Measurements from ENCODE around the gene INPP4A.
"Not testable (repeated sequence)": the region's sequence is repeated elsewhere in the genome, so short reads cannot be mapped to it uniquely, and the experiment has no call there.

INPP4A gene

GRCh38 chr2:98569915-98570314, 125.3 kb downstream of the INPP4A start:
- no peak for DNase-seq

GRCh38 chr2:98570356-98570755, 125.7 kb downstream of the INPP4A start:
- no peak for DNase-seq

GRCh38 chr2:98571121-98571701, 126.6 kb downstream of the INPP4A start:
- DNase-seq, result no peak

GRCh38 chr2:98571796-98572195, 127.1 kb downstream of the INPP4A start:
- DNase-seq, result no peak

- DNase-seq, result no peak
Measured at GRCh38 chr2:98572211-98572610, 127.6 kb downstream of the INPP4A start.

GRCh38 chr2:98572676-98573075, 128.0 kb downstream of the INPP4A start:
- DNase-seq, result no peak

GRCh38 chr2:98573426-98573825, 128.8 kb downstream of the INPP4A start:
- no peak for DNase-seq

GRCh38 chr2:98576666-98577312, 132.1 kb downstream of the INPP4A start:
- DNase-seq, result no peak

GRCh38 chr2:98577313-98577712, 132.7 kb downstream of the INPP4A start:
- DNase-seq, result no peak

GRCh38 chr2:98578231-98578630, 133.6 kb downstream of the INPP4A start:
- DNase-seq, result no peak

- no peak for DNase-seq
Measured at GRCh38 chr2:98579926-98580325, 135.3 kb downstream of the INPP4A start.

- no peak for DNase-seq
Measured at GRCh38 chr2:98580656-98581284, 136.1 kb downstream of the INPP4A start.

- no peak for DNase-seq
Measured at GRCh38 chr2:98582523-98582922, 137.9 kb downstream of the INPP4A start.

- no peak for DNase-seq
Measured at GRCh38 chr2:98583276-98583675, 138.6 kb downstream of the INPP4A start.

GRCh38 chr2:98583816-98584618, 139.4 kb downstream of the INPP4A start:
- DNase-seq, result no peak

- DNase-seq, result no peak
Measured at GRCh38 chr2:98585386-98585785, 140.7 kb downstream of the INPP4A start.

- DNase-seq, result no peak
Measured at GRCh38 chr2:98586551-98587140, 142.0 kb downstream of the INPP4A start.

- DNase-seq, result no peak
Measured at GRCh38 chr2:98588880-98589431, 144.3 kb downstream of the INPP4A start.

- no peak for DNase-seq
Measured at GRCh38 chr2:98589489-98589888, 144.8 kb downstream of the INPP4A start.

GRCh38 chr2:98592565-98592964, 147.9 kb downstream of the INPP4A start:
- DNase-seq, result no peak

GRCh38 chr2:98594665-98595064, 150.0 kb downstream of the INPP4A start:
- not testable (repeated sequence) for DNase-seq

GRCh38 chr2:98598781-98599428, 154.2 kb downstream of the INPP4A start:
- DNase-seq, result no peak
